ENCODE data around the gene RBM12. TPM values are rescaled to one million over a fixed set of nuclear protein-coding genes. Genes with fewer than 3 reads are reported as not detected.

RBM12 gene, protein sequence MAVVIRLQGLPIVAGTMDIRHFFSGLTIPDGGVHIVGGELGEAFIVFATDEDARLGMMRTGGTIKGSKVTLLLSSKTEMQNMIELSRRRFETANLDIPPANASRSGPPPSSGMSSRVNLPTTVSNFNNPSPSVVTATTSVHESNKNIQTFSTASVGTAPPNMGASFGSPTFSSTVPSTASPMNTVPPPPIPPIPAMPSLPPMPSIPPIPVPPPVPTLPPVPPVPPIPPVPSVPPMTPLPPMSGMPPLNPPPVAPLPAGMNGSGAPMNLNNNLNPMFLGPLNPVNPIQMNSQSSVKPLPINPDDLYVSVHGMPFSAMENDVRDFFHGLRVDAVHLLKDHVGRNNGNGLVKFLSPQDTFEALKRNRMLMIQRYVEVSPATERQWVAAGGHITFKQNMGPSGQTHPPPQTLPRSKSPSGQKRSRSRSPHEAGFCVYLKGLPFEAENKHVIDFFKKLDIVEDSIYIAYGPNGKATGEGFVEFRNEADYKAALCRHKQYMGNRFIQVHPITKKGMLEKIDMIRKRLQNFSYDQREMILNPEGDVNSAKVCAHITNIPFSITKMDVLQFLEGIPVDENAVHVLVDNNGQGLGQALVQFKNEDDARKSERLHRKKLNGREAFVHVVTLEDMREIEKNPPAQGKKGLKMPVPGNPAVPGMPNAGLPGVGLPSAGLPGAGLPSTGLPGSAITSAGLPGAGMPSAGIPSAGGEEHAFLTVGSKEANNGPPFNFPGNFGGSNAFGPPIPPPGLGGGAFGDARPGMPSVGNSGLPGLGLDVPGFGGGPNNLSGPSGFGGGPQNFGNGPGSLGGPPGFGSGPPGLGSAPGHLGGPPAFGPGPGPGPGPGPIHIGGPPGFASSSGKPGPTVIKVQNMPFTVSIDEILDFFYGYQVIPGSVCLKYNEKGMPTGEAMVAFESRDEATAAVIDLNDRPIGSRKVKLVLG
- 108 TPM for total RNA-seq

DNA sequence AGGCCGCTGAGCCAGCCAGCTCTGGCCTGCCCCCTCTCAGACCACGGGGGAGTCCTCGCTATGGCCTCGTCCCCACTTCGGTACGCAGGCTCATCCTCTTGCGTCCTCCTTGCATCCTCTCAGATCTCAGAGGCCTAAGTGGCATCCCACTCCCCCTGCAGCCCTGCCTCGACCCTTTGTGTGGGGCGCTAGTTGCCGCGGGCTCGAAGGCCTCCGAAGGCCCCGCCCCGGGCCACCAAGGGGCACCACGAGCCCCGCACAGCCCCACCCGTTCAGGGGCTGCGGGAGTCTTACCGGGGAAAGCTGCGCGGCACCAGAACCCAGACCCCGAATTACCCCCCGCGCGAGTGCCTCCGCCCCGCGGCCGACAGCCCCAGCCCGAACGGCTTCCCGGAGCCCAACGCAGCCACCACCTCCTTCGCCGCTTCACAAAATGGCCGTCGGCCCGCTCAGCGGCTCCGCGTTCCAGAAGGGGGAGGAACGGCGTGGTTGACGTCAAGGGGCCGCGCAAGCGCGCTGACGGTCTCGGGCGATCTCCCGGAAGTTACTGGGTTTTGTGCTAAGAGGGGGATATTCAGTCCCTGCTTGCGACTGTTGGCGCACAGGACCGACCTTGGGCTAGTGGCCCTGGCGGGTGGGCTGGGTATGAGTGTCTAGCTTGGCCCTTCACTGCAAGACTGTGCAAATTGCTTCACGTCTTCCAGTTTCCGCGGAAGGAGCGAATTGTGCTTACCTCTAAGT is at the start of gene RBM12, which contains the start of gene CPNE1:
RBM12 (minus strand) TSS at position 435 of the 741 bp plus-strand sequence. CDS start 9,578 bp downstream, outside the sequence.
CPNE1 (minus strand) TSS at position 435 of the 741 bp plus-strand sequence. CDS start 31,977 bp downstream, outside the sequence.

DNA sequence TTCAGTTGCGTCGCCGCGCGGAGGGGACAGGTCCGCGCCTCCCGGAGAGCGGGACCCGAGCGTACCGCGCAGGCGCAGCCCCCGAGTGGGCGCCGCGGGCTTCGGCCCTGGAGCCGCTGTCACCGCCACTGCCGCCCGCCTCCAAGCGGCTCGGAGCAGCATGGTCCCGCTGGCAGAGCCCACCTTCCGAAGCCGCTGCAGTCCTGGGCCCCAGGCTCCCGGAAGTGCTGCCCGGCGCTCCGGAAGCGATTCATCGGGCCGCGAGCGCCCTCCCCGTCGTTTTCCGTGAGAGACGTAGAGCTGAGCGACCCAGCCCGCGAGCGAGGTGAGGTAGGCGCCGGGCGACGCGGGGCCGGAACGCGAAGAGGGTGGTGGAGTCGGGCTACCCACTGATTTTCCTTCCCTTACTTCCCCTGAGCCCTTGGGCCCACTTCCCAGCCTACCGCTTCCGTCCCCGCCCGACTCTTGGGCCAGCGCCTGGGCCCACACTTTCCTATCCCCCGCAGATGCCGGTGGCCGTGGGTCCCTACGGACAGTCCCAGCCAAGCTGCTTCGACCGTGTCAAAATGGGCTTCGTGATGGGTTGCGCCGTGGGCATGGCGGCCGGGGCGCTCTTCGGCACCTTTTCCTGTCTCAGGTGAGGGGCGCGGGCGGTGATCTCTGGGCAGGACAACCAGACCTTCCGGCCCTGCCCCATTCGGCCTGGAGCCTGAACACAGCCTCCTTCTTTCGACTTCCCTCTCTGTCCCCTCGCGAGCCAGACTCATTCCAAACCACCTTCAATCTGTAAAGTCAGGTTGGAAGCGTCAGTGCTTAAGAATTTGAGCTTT is 34.6 kb upstream of the RBM12 start, which contains the start of the genes NFS1 and ROMO1:
NFS1 (minus strand) TSS at position 226 of the 830 bp plus-strand sequence; CDS start at position 162, 64 bp downstream.
ROMO1 (plus strand) TSS at position 279 of the 830 bp plus-strand sequence; CDS start at position 507, 228 bp downstream.

DNA sequence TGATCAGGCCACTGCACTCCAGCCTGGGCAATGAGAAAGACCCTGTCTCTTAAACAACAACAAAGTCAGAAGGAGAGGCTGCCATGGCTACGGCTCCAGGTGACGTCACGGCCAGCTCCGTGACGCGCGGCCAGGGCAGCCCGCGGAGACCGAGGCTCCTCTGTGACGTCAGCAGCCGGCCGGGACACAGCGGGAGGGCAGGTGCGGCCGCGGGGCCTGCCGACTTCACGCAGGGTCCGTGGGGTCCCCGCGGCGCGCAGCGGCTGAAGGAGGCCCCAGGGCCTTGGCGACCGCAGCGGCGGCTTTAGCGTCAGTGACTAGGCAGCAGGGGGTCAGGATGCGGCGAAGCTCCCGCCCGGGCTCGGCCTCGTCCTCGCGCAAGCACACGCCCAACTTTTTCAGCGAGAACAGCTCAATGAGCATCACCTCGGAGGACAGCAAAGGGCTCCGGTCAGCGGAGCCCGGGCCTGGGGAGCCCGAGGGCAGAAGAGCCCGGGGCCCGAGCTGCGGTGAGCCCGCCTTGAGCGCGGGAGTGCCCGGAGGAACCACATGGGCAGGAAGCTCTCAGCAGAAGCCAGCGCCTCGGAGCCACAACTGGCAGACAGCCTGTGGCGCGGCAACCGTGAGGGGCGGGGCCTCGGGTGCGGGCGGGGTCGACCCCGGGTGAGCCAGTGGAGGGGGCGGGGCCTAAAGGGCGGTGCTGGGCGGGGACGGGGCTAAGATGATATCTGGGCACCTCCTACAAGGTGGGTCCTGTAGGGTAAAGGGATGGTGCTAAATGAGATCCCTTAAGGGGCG is 48.8 kb downstream of the RBM12 start, which contains the start of gene SPAG4:
SPAG4 (plus strand) TSS at position 163 of the 798 bp plus-strand sequence; CDS start at position 338, 175 bp downstream.

Small RNAs within 50 kb of the gene (small RNA-seq; reads per million reads assigned to genes)
- gene RNU6-759P (ENCODE audit: low replicate concordance), result not detected

Other genes with a start within 250 kb of the RBM12 start
- gene GDF5, start 226.7 kb downstream of the RBM12 start, total RNA-seq, result 0.63 TPM
- 50.4 TPM for gene CEP250, start 209.3 kb downstream of the RBM12 start, total RNA-seq
- gene C20orf173, start 135.2 kb downstream of the RBM12 start, total RNA-seq, result not detected
- 186 TPM for gene ERGIC3, start 122.8 kb downstream of the RBM12 start, total RNA-seq
- gene SPAG4, start 49.1 kb downstream of the RBM12 start, total RNA-seq, result 1.9 TPM
- gene CPNE1, start within 50 bp of the RBM12 start, total RNA-seq, result 107 TPM
- 39.4 TPM for gene NFS1, start 34.5 kb upstream of the RBM12 start, total RNA-seq
- gene ROMO1, start 34.5 kb upstream of the RBM12 start, total RNA-seq, result 35.1 TPM
- 583 TPM for gene RBM39, start 77.4 kb upstream of the RBM12 start, total RNA-seq
- 63.2 TPM for gene PHF20, start 107.1 kb upstream of the RBM12 start, total RNA-seq

Data from parietal lobe (tissue), 2 donors.